H1 (cell line): Measurements from ENCODE around the gene THOC6. TPM values are rescaled to one million over a fixed set of nuclear protein-coding genes. Genes with fewer than 3 reads are reported as not detected.

ENCODE experiments used
- CBX5 ChIP-seq: fragments of 300-800, 300-1000 bp; sonication (generic); IDR thresholded peaks from 2 replicates; pipeline ENCODE4 v1.7.1; 2016; ENCODE audit warnings: antibody characterized with exemption, low read length, low read depth
- CHD7 ChIP-seq: fragments of 300-600 bp; sonication (generic); IDR thresholded peaks from 2 replicates; pipeline ENCODE4 v1.7.1; 2012; ENCODE audit warnings: low read length, moderate library complexity, mild to moderate bottlenecking, inconsistent platforms; ENCODE audit not compliant: insufficient replicate concordance
- EGR1 ChIP-seq: IDR thresholded peaks from 2 replicates; pipeline ENCODE4 v1.6.1; 2011; ENCODE audit warnings: low read depth, low read length, borderline replicate concordance
- EP300 ChIP-seq, 2 experiments: IDR thresholded peaks; 1 replicate in 1 of 2; 2 replicates in 1 of 2; pipeline ENCODE4 v1.6.1; 2011 to 2012; ENCODE audit warnings: low read depth in 2 of 2, low read length in 2 of 2, mild to moderate bottlenecking in 2 of 2, borderline replicate concordance in 1 of 2, inconsistent platforms in 1 of 2, moderate library complexity in 1 of 2
- GABPA ChIP-seq: IDR thresholded peaks from 2 replicates; pipeline ENCODE4 v1.6.1; 2011; ENCODE audit warnings: mild to moderate bottlenecking, low read length, moderate library complexity, borderline replicate concordance; ENCODE audit not compliant: insufficient read depth
- RAD21 ChIP-seq, 2 experiments: IDR thresholded peaks in 1 of 2; conservative IDR thresholded peaks in 1 of 2; 2 replicates each; pipeline ENCODE4 v1.6.1; 2011; ENCODE audit warnings: low read depth in 2 of 2, low read length in 2 of 2, improper control_type of control experiment in 1 of 2, inconsistent platforms in 1 of 2, mild to moderate bottlenecking in 1 of 2, moderate library complexity in 1 of 2
- SP4 ChIP-seq: IDR thresholded peaks from 2 replicates; pipeline ENCODE4 v1.6.1; 2012; ENCODE audit warnings: low read length, inconsistent platforms
- polyA plus RNA-seq, 7 experiments: library from polyadenylated mRNA; depleted of rRNA in 3 of 7; stranded (reverse) in 5 of 7; unstranded in 2 of 7; fragments of >200 nt in 5 of 7; fragments of 200-250 nt in 2 of 7; gene quantifications; 1 replicate in 5 of 7; 2 replicates in 1 of 7; 4 replicates in 1 of 7; pipeline versions ENCODE4 v1.2.1 to v1.2.3, GENCODE V29; 2011 to 2013; ENCODE audit warnings: missing spikeins in 2 of 7, mixed read lengths in 2 of 7
- total RNA-seq: library from RNA; stranded (reverse); fragmentation: NEBNext Ultra II Directional; extraction: Animal tissue kit (Norgen Biotek cat#: 25700); gene quantifications from 2 replicates; pipeline ENCODE4 v1.2.1, GENCODE V29; 2021

THOC6 gene
- total and polyA plus RNA-seq, 2 of the 8 experiments (the other 6 are each of a cell fraction or from before 2014, with no cell fraction given) = 78.5 to 111 TPM

GRCh38 chr16:3007957-3008689, 15.7 kb upstream of the THOC6 start (continued):
- no peak for TF ChIP-seq CHD7
- TF ChIP-seq EP300 (IDR thresholded peaks at IDR 0.05; ENCODE audit: borderline replicate concordance in 1 of 2, low read depth in 2 of 2, low read length in 2 of 2) = peak; percentile 86 to 100
- TF ChIP-seq RAD21 (IDR thresholded peaks at IDR 0.05 in 1 of 2, conservative IDR thresholded peaks at IDR 0.05 in 1 of 2; ENCODE audit: low read depth in 2 of 2, low read length in 2 of 2) = peak in 1 of 2 experiments; percentile 24; a peak in 1 of 4 replicates
- TF ChIP-seq CBX5 = no peak
- no peak for TF ChIP-seq SP4
- peak; percentile 85 for TF ChIP-seq EGR1
- peak; percentile 31; the same call in 1 of the 2 replicates for TF ChIP-seq GABPA
